ENCODE data around the gene SS18.
"Not testable (repeated sequence)": the region's sequence is repeated elsewhere in the genome, so short reads cannot be mapped to it uniquely, and the experiment has no call there.

The SS18 gene, protein sequence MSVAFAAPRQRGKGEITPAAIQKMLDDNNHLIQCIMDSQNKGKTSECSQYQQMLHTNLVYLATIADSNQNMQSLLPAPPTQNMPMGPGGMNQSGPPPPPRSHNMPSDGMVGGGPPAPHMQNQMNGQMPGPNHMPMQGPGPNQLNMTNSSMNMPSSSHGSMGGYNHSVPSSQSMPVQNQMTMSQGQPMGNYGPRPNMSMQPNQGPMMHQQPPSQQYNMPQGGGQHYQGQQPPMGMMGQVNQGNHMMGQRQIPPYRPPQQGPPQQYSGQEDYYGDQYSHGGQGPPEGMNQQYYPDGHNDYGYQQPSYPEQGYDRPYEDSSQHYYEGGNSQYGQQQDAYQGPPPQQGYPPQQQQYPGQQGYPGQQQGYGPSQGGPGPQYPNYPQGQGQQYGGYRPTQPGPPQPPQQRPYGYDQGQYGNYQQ

DNA sequence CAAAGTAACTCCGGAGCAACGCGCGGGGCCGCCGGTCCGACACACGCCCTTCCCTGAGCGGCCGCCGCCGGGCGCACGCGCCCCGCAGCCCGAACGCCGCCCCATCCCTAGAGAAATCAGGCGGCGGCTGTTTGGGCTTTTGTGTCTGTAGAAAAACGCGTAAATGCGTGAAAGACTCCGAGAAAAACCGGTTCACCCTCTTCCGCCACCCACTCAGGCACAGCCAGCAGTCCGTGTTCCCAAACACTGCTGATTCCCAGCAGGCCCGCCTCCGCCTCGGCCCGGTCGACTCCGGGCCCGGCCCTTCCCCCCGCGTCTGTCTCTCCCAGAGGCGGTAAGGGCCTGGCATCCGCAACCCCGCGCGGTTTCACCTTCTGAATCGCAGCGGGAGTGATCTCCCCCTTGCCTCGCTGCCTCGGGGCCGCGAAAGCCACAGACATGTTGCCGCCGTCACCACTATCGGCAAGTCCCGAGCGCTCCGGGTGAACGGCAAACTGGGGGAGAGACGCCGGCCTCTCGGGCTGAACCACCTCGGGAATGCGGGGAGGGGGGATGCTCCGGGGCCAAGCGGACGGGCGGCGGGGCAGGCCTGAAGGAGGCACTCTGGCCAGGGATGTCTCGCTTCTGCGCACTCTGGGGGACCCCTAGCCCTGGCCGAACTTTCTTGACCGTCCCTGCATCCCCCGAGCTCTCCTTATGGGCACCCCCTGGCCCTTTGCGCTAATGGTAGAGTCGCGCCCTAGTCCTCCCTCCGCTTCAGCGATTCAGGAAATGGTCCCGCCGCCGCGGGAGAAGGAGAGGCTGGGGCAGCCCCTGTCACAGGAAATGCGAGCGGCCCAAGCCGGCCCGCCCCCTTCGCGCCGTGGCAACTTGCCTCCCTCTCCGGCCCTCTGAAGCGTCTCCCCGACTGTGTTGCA lies at the start of gene SS18:
Gene SS18, minus strand, starts transcription at position 484 of the 917 bp plus-strand sequence. Its CDS starts 44 bp downstream, at position 440.
- DNase-seq = peak; percentile 90

DNA sequence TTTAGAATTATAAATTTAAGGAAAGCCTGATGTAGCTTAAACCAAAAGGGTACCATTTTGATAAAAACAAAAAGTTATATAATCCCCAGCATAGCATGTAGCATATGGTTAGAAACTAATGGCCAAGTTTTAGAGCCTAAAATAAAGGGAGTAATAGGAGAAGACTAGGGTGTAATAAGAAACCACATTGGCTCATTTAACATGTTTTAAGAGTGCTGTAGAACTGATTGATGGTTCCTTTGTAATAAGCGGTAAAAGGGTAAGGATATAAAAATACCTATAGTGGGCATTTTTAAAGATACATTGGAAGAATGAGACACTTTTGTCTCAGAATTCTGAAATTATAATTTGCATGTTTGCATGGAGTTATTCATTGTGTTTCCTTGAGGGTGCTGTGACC lies 45.1 kb upstream of the SS18 start:
- no peak for DNase-seq

DNA sequence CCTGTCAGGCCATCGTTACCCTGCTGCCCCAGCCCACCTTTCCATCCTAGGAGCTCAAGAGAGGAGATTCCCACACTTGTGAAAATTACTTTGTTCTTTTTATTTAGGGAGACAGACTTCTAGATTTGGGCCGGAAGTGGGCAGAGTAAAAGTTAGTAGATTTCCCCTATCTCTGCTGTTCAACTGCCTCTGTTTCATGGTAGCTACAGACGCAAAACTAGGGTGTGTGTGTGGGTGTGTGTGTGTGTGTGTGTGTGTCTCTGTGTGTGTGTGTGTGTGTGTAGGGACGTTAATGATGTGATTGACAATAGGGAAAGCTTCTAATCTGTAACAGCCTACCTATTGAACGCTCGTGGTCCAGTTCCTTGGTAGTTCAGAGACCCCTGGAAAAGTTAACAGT lies 43.7 kb upstream of the SS18 start:
- no peak for DNase-seq

DNA sequence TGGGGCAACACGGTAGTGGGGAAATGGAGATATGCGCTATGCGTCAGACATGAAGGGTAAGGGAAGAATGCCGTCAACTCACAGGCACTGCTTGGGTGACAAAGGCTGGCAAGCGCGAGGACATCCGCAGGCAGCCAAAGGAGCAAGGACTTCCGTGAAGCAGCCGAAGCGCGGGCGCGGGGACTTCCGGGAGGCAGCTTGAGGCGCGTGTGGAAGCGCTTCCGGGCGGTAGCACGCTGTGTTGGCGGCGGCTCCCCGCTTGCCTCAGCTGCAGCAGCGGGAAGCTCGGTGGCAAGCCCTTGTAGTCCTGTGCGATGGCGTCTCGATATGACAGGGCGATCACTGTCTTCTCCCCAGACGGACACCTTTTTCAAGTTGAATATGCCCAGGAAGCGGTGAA lies 43.2 kb upstream of the SS18 start, which contains the start of gene PSMA8:
Gene PSMA8, plus strand, starts transcription at position 218 of the 400 bp plus-strand sequence. Its CDS starts 97 bp downstream, at position 315.
- DNase-seq = peak; percentile 53

DNA sequence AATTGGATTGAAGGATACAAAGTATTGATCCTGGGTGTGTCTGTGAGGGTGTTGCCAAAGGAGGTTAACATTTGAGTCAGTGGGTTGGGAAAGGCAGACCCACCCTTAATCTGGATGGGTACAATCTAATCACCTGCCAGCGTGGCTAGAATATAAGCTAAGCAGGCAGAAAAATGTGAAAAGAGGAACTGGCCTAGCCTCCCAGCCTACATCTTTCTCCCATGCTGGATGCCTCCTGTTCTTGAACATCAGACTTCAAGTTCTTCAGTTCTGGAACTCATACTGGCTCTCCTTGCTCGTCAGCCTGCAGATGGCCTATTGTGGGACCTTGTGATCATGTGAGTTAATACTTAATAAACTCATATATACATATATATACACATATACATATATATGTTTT lies 37.8 kb upstream of the SS18 start:
- DNase-seq = not testable (repeated sequence)

DNA sequence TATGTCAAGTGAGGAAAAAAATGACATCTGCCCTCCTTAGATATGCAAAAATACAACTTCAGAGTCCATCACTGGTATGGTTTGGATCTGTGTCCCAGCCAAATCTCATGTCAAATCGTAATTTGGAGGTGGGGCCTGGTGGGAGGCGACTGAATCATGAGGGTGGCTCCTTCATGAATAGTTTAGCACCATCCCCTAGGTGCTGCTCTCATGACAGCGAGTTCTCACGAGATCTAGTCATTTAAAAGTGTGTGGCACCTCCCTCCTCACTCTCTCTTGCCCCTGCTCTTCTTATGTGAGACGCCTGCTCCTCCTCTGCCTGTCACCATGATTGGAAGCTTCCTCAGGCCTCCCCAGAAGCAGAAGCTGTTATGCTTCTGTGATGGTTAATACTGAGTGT lies 37.4 kb upstream of the SS18 start:
- DNase-seq = no peak

DNA sequence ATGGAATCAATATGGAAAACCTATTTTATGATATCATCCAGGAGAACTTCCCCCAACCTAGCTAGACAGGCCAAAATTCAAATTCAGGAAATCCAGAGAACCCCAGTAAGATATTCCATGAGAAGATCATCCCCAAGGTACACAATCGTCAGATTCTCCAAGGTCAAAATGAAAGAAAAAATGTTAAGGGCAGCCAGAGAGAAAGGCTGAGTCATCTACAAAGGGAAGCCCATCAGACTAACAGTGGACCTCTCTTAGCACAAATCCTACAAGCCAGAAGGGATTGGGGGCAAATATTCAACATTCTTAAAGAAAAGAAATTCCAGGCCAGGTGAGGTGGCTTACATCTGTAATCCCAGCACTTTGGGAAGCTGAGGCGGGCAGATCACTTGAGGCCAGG lies 31.6 kb upstream of the SS18 start:
- not testable (repeated sequence) for DNase-seq

DNA sequence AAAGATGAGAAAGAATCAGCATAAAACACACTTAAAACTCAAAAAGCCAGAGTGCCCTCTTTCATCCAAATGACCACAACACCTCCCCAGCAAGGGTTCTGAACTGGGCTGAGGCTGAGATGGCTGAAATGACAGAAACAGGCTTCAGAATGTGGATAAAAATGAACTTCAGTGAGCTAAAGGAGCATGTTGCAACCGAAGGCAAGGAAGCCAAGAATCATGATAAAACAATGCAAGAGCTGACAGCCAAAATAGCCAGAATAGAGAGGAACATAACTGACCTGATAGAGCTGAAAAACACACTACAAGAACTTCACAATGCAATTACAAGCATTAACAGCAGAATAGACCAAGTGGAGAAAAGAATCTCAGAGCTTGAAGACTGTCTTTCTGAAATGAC lies 31.1 kb upstream of the SS18 start:
- no peak for DNase-seq

DNA sequence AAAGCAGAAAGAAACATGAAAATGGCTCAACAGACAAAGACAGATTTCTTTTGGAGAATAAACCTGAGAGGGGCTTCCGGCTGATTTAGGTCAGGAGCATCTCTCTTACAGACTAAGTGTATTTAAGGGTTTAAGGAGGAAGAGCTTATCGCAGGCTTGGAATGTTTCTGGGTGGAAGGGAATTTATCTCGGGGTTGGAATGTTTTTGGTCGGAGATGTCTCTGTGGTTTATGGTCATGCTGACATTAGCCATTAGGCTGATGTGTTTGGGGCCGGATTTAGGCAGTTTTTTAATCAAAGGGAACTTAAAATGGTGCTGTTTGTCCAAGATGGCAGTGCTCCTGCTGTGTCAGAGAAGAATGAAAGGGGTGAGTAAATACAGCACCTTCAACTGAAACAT lies 28.8 kb upstream of the SS18 start:
- no peak for DNase-seq

DNA sequence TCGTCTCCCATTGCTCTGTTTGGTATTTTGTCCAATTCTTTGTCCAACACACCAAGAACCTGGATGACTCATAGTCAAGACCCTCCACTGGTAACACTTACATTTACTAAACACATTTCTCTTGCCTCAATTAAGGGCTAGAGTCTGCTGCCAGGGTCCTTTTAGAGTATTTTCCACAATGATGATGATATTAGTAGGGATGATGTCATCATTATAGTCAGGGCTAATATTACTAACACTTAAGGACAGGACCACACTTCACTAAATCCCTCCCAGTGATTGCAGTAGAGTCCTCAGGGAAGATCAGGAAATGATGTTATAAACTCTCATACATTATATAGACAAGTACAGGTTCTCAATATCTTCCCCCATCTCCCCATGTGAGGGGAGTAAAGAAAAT lies 13.6 kb upstream of the SS18 start:
- DNase-seq = no peak

DNA sequence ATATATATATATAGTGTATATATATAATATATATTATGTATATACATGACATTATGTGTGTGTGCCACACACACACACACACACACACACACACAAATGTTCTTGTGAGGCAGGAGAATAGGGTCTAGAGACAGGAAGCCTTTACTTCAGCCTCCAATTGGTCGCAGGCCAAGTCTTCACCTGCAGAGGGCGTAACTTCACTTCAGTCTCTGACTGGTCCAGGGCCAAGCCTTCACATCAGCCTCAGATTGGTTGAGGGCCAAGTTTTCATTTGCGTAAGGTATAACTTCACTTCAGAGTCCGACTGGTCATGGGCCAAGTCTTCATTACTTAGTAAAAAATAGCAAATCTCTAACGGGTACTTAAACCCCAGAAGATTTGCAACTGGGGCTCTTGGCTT lies 13.2 kb upstream of the SS18 start:
- DNase-seq = peak; percentile 13

DNA sequence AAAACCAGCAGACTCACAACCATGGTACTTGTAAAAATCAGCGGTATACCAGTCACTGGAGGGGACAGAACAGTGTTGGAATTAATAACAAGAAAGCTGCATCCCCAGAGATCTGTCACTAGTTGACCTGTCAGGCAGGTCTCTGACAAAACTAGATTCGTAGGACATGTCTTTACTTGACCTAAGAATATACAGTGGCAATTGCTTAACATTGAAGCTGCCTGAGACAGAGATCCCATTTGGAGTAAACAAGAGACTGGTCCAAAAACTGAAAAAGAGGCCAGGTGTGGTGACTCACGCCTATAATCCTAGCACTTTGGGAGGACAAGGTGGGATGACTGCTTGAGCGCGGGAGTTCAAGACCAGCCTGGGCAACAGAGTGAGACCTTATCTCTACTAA lies 7.2 kb upstream of the SS18 start:
- no peak for DNase-seq

DNA sequence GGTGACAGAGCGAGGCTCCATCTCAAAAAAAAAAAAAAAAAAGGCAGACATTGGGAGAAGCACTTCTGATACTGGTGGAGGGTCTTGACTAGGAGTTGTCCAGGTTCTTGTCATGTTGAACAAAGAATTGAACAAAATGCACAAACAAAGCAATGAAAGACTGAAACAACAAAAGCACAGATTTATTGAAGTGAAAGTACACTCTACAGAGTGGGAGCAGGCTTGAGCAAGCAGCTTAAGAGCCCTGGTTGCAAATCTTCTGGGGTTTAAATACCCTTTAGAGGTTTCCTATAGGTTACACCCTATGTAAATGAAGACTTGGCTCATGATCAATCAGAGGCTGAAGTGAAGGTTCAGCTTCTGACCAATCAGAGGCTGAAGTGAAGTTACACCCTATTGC lies 6.4 kb upstream of the SS18 start:
- no peak for DNase-seq

DNA sequence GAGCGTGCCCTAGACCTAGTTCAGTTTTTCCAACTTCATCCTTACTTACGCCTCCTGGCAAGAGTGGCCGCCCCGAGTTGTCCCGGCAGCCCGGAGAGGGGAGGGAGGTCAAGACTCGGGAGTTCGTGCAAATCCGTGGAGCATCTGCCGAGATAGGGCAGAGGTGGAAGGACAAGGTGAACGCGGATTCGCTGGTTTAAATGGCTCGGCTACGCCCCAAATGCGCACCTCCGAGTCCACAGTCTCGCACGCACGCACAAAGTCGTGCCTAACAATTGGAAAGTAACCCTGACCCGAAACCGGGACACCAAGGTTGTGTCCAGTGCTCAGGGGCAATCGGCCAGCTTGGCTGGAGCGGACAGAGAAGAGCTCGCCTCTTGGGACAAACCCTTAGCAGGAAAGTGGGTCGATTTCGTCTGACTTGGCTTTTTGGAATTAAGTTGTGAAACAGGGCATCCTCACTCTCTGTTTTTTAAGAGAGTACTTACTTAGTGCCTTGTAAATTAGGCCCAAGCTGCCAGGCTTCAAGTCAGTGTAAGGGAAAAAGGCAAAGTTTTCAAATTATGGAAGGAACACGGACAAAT lies 726 bp upstream of the SS18 start:
- no peak for DNase-seq

DNA sequence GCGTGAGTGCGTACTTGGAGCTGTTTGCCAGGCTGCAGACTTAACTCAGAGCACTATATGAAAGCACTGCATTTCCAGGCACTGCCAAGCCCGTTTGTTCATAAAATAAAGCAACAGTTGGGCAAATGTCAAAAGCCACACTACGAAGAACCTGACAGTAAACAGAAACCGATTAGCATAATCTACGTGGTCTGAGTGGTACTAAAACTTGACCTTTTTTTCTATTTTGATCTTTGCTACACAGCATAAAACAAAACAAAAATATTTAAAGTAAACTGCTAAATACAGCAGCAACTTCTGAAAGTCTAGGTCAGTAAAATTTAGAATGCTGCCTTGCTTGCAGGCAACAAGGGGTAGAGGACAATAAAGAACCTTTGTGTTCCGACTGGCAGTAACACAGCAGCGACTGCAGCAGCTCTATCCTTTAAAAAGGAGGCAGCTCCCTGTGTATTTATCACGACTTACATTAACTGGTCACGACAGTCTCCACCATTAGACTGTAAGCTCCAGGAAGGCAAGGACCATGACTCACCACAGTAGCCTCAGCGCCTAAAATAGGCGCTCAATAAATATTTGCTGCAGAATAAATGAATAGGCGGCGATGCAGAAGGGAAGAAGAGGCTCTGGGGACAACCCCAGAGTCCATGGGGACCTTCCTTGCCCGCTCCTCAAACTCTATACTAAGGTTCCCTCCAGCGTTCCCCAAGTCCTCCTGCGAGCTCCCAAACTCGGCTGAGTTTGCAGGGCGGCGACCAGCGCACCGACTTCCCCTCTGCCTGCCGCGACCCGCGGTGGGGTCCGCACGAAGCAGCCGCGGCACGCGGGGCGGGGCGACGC lies 902 bp downstream of the SS18 start:
- no peak for DNase-seq

DNA sequence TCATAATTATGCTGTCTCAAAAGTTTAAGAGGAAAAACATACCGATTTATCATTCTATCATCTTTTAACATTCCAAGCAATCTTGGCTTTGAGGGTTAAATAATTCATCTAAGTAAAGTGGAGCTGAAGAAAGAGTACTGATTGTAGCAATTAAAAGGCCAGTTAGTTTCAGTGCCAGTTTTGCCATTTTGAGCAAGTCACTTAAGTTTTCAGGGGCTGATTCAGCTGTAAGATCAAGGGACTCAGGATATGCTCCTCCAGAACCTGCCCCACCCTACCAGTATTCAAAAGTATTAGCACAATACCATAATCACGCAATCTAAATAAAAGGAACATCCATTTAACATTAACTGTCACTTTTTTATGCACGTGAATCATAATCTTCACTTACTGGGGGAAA lies 1.9 kb downstream of the SS18 start:
- no peak for DNase-seq

DNA sequence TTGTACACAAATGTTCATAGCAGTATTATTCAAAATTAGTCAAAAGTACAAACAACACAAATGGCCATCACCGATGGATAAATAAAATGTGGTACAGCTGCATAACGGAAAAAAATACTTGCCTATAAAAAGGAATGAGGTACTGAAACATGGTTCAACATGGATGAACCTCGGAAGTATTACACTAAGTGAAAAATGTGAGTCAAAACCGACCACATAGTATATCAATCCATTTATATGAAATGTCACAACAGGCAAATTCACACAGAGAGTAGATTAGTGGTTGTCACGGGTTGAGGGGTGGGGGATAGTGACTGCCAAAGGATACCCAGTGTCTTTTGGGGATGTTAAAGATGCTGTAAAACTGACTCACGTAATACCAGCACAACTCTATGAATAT lies 3.5 kb downstream of the SS18 start:
- no peak for DNase-seq

DNA sequence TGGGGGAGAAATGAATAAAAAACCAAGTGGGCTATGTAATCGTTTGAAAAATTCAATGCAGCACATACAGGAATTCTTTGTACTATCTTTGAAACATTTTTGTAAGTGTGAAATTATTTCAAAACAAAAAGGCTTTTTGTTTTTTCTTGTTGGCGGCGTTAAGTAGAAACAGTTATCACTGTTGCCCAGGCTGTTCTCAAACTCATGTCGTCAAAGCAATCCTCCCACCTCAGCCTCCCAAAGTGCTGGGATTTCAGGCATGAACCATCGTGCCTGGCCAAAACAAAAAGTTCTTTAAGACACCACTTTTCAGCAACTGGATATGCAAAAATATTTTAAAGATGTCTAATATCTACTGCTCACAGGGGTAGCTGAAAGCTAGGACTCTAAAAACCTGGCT lies 5.4 kb downstream of the SS18 start:
- no peak for DNase-seq

DNA sequence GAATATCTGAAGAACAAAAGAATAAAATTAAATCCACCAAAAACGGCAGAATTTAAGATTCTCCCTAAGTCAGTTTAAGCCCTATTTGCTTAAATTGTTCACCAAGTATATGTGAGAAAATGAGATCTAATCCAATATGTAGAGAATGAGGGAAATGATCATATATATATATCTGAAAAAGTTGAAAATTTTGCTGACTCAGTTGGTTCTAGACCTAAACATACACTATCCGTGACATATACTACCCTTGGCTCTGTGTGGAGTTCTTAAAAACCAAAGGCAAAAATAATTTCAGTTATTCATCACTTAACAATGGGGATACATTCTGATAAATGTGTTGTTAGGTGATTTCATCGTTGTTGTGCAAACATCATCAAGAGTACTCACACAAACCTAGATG lies 7.3 kb downstream of the SS18 start:
- DNase-seq = no peak

DNA sequence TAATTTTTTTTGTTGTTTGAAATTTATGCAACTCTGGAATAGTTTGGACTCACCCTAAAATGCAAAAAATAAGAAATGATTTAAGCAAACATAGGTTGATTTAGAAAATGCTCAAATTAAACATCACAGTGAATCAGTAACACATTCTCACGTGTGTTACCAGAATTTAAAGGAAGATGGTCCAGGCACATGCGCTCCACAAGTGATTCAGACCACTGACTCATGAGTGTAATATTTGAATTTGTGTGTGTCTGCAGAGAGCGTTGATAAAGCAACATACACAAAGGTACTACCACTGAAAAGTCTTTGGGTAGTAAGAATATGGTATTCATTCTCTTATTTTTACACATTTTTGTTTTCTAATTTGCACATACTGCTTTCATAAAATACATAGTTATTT lies 7.9 kb downstream of the SS18 start:
- DNase-seq = no peak

DNA sequence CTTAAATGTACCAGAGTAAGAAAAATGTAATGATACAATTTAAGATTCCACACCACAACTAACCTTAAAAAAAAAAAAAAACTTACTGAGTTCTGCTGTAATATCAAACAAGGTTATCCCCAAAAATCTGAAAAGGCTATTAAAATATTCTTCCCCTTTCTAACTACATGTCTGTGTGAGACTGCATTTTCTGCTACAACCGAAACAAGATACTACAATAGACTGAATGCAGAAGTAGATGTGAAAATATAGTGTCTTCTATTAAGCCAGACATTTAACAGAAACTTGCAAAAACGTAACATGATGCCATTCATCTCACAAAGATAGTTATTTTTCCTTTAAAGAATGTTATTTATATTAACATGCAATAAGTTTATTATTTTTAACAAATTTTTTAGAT lies 16.2 kb downstream of the SS18 start:
- DNase-seq = no peak

DNA sequence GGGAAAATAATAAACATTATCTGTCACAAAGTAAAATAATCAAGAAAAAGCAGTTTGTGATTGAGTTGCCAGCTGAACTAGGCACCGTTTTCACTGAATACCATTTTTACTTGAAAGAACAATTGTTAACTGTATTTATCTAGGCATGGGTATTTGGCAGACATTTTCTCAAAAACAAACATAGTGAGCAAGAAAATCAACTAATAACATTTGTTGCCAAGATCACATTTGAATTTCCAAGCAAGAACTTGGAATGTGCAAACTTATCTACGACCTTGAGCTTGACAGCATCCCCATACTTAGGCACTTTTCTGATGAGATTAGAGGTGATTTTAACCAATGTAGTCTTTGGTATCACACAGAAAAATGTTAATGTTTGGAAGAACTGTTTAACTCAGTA lies 16.7 kb downstream of the SS18 start:
- no peak for DNase-seq

DNA sequence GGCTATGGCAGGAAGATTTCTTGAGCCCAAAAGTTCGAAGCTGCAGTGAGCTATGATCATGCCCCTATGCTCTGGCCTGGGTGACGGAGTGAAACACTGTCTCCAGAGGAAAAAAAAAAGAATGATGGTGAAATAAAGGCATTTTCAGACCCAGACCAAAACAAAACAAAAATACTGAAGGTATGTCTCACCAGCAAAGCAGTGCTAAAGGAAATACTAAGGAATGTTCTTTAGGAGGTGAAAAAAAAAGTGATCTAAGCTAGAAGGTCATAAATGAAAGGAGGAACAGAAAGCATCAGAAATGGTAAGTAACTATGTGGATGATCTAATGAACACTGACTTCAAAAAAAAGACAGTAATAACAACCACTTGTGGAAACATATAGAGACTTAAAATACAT lies 18.7 kb downstream of the SS18 start:
- DNase-seq = no peak
